HCT116 (cell line): ENCODE results near the gene CAMK1D.

Experiments used
- CEBPB ChIP-seq: IDR thresholded peaks from 2 replicates; pipeline ENCODE4 v1.6.1; 2012; ENCODE audit warnings: low read depth
- TF ChIP-seq, protein P1 (sequence below), 3 experiments: fragments of 200-600 bp in 1 of 3; sonication (generic) in 1 of 3; IDR thresholded peaks in 2 of 3; conservative IDR thresholded peaks in 1 of 3; 2 replicates each; pipeline ENCODE4 v1.5.1; 2012 to 2017; ENCODE audit warnings: low read depth in 2 of 3, low read length in 2 of 3, antibody characterized with exemption in 1 of 3, borderline replicate concordance in 1 of 3, control low read depth in 1 of 3, mild to moderate bottlenecking in 1 of 3, mixed read lengths in 1 of 3, mixed run types in 1 of 3, moderate library complexity in 1 of 3; ENCODE audit not compliant: insufficient read depth in 1 of 3
- TF ChIP-seq, protein P2 (sequence below): IDR thresholded peaks from 2 replicates; pipeline ENCODE4 v1.6.1; 2012

DNA sequence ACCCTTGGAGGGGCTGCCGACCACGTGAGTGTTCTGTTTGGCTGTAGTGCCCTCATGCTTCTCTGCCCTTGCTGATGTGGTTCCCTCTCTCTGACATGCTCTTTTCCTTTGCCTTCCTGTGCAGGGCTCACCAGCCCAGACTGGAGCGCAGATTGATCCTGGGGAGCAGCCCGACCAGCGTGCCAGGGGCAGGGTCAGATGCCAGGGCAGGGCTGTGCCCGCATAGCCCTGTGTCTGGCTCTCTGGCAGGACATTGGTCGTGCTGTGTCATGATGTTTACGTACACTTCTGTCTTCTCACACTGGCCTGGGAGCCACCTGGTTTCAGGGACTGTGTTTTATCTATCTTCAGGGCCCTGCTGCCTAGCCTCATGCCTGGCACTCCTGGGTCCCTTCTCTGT, 300.8 kb downstream of the CAMK1D start:
- TF ChIP-seq CEBPB = no peak
- TF ChIP-seq, protein P1, sequence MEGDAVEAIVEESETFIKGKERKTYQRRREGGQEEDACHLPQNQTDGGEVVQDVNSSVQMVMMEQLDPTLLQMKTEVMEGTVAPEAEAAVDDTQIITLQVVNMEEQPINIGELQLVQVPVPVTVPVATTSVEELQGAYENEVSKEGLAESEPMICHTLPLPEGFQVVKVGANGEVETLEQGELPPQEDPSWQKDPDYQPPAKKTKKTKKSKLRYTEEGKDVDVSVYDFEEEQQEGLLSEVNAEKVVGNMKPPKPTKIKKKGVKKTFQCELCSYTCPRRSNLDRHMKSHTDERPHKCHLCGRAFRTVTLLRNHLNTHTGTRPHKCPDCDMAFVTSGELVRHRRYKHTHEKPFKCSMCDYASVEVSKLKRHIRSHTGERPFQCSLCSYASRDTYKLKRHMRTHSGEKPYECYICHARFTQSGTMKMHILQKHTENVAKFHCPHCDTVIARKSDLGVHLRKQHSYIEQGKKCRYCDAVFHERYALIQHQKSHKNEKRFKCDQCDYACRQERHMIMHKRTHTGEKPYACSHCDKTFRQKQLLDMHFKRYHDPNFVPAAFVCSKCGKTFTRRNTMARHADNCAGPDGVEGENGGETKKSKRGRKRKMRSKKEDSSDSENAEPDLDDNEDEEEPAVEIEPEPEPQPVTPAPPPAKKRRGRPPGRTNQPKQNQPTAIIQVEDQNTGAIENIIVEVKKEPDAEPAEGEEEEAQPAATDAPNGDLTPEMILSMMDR (IDR thresholded peaks at IDR 0.05 in 2 of 3, conservative IDR thresholded peaks at IDR 0.05 in 1 of 3; ENCODE audit: borderline replicate concordance in 1 of 3, insufficient read depth in 1 of 3, low read depth in 2 of 3, low read length in 2 of 3) = no peak
- TF ChIP-seq, protein P2, sequence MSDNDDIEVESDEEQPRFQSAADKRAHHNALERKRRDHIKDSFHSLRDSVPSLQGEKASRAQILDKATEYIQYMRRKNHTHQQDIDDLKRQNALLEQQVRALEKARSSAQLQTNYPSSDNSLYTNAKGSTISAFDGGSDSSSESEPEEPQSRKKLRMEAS = no peak
